A549 (cell line): ENCODE results near the gene SOCS7. TPM values are rescaled to one million over a fixed set of nuclear protein-coding genes. Genes with fewer than 3 reads are reported as not detected.

Experiments
- ATAC-seq, 2 experiments: fragments of 200-7000 bp in 1 of 2; fragments of >200 bp in 1 of 2; cut with Nextera tagmentation in 1 of 2; cut with Tn5 transposase in 1 of 2; 3 replicates each; pipeline versions ENCODE4 v1.8.0 to v1.9.1; 2018 to 2020; ENCODE audit warnings: mild to moderate bottlenecking in 1 of 2, moderate library complexity in 1 of 2
- CTCF ChIA-PET: fragments of 300-600 bp; sonication (Branson Sonifier 250); formaldehyde crosslinking; extraction: SDS; loops from one replicate; lab custom pipeline; 2021; ENCODE audit warnings: antibody characterized with exemption, inconsistent platforms; lab: Yijun Ruan, JAX
- POLR2A ChIA-PET: fragments of 350-600 bp; formaldehyde crosslinking; extraction: SDS; loops from one replicate; lab custom pipeline; 2021; ENCODE audit warnings: antibody characterized with exemption, inconsistent platforms; lab: Yijun Ruan, JAX
- DNase-seq, 2 experiments: peaks; one replicate each; pipeline versions ENCODE4 v3.0.0 to v3.0.0-alpha.2; 2011 to 2016; ENCODE audit warnings: low read depth in 1 of 2, low spot score in 1 of 2
- FAIRE-seq: peaks from 2 replicates; lab custom pipeline; 2011; peaks lifted over from hg19 to GRCh38; lab: Jason Lieb, UNC
- H3K27ac ChIP-seq, 2 experiments: fragments of >200 bp; sonication (Bioruptor Twin); formaldehyde crosslinking; 3 replicates each; pipeline ENCODE4 v1.5.1; 2016 to 2017
- H3K4me1 ChIP-seq: fragments of >200 bp; sonication (Bioruptor Twin); formaldehyde crosslinking; 3 replicates; pipeline ENCODE4 v1.6.1; 2016
- H3K4me2 ChIP-seq: fragments of >200 bp; sonication (Bioruptor Twin); formaldehyde crosslinking; 3 replicates; pipeline ENCODE4 v1.6.1; 2016
- H3K4me3 ChIP-seq: fragments of >200 bp; sonication (Bioruptor Twin); formaldehyde crosslinking; 3 replicates; pipeline ENCODE4 v1.5.1; 2016
- H3K9me3 ChIP-seq: fragments of >200 bp; sonication (Bioruptor Twin); formaldehyde crosslinking; 3 replicates; pipeline ENCODE4 v1.6.1; 2016
- ATOH8 ChIP-seq: fragments of 250-450 bp; sonication (Bioruptor Pico); IDR thresholded peaks from 2 replicates; pipeline ENCODE4 v1.5.0; 2020; ENCODE audit warnings: low read depth, mild to moderate bottlenecking, moderate library complexity
- CBX2 ChIP-seq: fragments of 200-600 bp; sonication (generic); IDR thresholded peaks from 2 replicates; pipeline ENCODE4 v1.6.1; 2016; ENCODE audit warnings: low read depth, mild to moderate bottlenecking, borderline replicate concordance
- CHD2 ChIP-seq: fragments of 150-350 bp; IDR thresholded peaks from 2 replicates; pipeline ENCODE4 v1.6.1; 2014; ENCODE audit warnings: low read length; ENCODE audit not compliant: partially characterized antibody
- FOSL2 ChIP-seq, 2 experiments: fragments of 450-650 bp in 1 of 2; fragments of >200 bp in 1 of 2; sonication (Bioruptor Twin) in 1 of 2; formaldehyde crosslinking; IDR thresholded peaks; 2 replicates each; pipeline versions ENCODE4 v1.5.0 to v1.6.1; 2016 to 2020; ENCODE audit warnings: mild to moderate bottlenecking in 1 of 2, moderate library complexity in 1 of 2
- GATA3 ChIP-seq: IDR thresholded peaks from 2 replicates; pipeline ENCODE4 v1.6.1; 2012; ENCODE audit warnings: borderline replicate concordance
- HOXB5 ChIP-seq: fragments of 250-450 bp; sonication (Bioruptor Pico); IDR thresholded peaks from 2 replicates; pipeline ENCODE4 v1.5.0; 2020; ENCODE audit warnings: mild to moderate bottlenecking, moderate library complexity
- JUN ChIP-seq, 2 experiments: fragments of >200 bp; sonication (Bioruptor Twin); formaldehyde crosslinking; IDR thresholded peaks; 2 replicates in 1 of 2; 3 replicates in 1 of 2; pipeline ENCODE4 v1.6.1; 2016 to 2017
- JUNB ChIP-seq: fragments of >200 bp; sonication (Bioruptor Twin); formaldehyde crosslinking; IDR thresholded peaks from 2 replicates; pipeline ENCODE4 v1.6.1; 2016
- NPAS2 ChIP-seq: fragments of 250-450 bp; sonication (Bioruptor Pico); IDR thresholded peaks from 2 replicates; pipeline ENCODE4 v1.8.0; 2022; ENCODE audit warnings: mild to moderate bottlenecking, moderate library complexity, borderline replicate concordance
- POLR2A ChIP-seq: IDR thresholded peaks from 2 replicates; pipeline ENCODE4 v1.6.1; 2012; ENCODE audit warnings: mild to moderate bottlenecking, low read length
- RNF2 ChIP-seq: fragments of 200-600 bp; sonication (generic); IDR thresholded peaks from 2 replicates; pipeline ENCODE4 v1.6.1; 2016; ENCODE audit warnings: low read depth, mild to moderate bottlenecking, antibody characterized with exemption, moderate library complexity, borderline replicate concordance
- SMC3 ChIP-seq: fragments of >200 bp; sonication (Bioruptor Twin); formaldehyde crosslinking; IDR thresholded peaks from 3 replicates; pipeline ENCODE4 v1.6.1; 2018; ENCODE audit warnings: inconsistent platforms
- WGBS: methylation state at CpG from one replicate; pipeline ENCODE4 v1.1.6; 2017; ENCODE audit errors: missing lambda C conversion rate; 5-methylcytosine and 5-hydroxymethylcytosine counted together
- polyA plus RNA-seq, 4 experiments: library from polyadenylated mRNA; depleted of rRNA in 3 of 4; stranded (reverse); fragments of >200 nt; fragmentation: RNase III in 1 of 4; extraction: RNeasy Plus Mini Kit Qiagen cat#74134 plus additional on column Dnase treatment in 1 of 4; gene quantifications; 2 replicates in 3 of 4; 3 replicates in 1 of 4; pipeline ENCODE4 v1.2.3, GENCODE V29; 2011 to 2017
- TF ChIP-seq, protein P1 (sequence below): fragments of >200 bp; sonication (Bioruptor Twin); formaldehyde crosslinking; IDR thresholded peaks from 3 replicates; pipeline ENCODE4 v1.5.1; 2016
- TF ChIP-seq, protein P2 (sequence below): fragments of >200 bp; sonication (Bioruptor Twin); formaldehyde crosslinking; IDR thresholded peaks from 3 replicates; pipeline ENCODE4 v1.6.1; 2016
- TF ChIP-seq, protein P3 (sequence below): IDR thresholded peaks from 2 replicates; pipeline ENCODE4 v1.6.1; 2012; ENCODE audit warnings: low read depth, borderline replicate concordance
- TF ChIP-seq, protein P4 (sequence below): IDR thresholded peaks from 2 replicates; pipeline ENCODE4 v1.6.1; 2012
- TF ChIP-seq, protein P5 (sequence below): fragments of >200 bp; sonication (Bioruptor Twin); formaldehyde crosslinking; IDR thresholded peaks from 2 replicates; pipeline ENCODE4 v1.6.1; 2016
- TF ChIP-seq, protein P6 (sequence below): IDR thresholded peaks from 2 replicates; pipeline ENCODE4 v1.6.1; 2012

SOCS7 gene
- polyA plus RNA-seq, 2 of the 4 experiments (the other 2 are of a cell fraction) = 14.4 to 20.6 TPM

GRCh38 chr17:38428112-38428642 lies 76.5 kb downstream of the SOCS7 start, which contains the start of gene ARHGAP23:
TSS of gene ARHGAP23 (plus strand) at chr17:38428464. CDS start at chr17:38428486, 22 bp downstream.
- DNase-seq (peak; percentile 57 to 60), ATAC-seq (peak; percentile 62 to 64), FAIRE-seq (no peak)
- TF ChIP-seq, protein P1, sequence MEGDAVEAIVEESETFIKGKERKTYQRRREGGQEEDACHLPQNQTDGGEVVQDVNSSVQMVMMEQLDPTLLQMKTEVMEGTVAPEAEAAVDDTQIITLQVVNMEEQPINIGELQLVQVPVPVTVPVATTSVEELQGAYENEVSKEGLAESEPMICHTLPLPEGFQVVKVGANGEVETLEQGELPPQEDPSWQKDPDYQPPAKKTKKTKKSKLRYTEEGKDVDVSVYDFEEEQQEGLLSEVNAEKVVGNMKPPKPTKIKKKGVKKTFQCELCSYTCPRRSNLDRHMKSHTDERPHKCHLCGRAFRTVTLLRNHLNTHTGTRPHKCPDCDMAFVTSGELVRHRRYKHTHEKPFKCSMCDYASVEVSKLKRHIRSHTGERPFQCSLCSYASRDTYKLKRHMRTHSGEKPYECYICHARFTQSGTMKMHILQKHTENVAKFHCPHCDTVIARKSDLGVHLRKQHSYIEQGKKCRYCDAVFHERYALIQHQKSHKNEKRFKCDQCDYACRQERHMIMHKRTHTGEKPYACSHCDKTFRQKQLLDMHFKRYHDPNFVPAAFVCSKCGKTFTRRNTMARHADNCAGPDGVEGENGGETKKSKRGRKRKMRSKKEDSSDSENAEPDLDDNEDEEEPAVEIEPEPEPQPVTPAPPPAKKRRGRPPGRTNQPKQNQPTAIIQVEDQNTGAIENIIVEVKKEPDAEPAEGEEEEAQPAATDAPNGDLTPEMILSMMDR = no peak
- TF ChIP-seq ATOH8 (CRISPR knock-in tag) (no peak), SMC3 (0 out of 3 replicates have a peak, but pooled peaks have one; percentile 4), HOXB5 (CRISPR knock-in tag) (no peak), CHD2 (no peak), NPAS2 (CRISPR knock-in tag) (no peak), POLR2A (peak; percentile 40)
- TF ChIP-seq, protein P2, sequence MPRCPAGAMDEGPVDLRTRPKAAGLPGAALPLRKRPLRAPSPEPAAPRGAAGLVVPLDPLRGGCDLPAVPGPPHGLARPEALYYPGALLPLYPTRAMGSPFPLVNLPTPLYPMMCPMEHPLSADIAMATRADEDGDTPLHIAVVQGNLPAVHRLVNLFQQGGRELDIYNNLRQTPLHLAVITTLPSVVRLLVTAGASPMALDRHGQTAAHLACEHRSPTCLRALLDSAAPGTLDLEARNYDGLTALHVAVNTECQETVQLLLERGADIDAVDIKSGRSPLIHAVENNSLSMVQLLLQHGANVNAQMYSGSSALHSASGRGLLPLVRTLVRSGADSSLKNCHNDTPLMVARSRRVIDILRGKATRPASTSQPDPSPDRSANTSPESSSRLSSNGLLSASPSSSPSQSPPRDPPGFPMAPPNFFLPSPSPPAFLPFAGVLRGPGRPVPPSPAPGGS = 0 out of 3 replicates have a peak, but pooled peaks have one; percentile 24
- TF ChIP-seq, protein P3, sequence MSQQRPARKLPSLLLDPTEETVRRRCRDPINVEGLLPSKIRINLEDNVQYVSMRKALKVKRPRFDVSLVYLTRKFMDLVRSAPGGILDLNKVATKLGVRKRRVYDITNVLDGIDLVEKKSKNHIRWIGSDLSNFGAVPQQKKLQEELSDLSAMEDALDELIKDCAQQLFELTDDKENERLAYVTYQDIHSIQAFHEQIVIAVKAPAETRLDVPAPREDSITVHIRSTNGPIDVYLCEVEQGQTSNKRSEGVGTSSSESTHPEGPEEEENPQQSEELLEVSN = no peak
- POLR2A ChIA-PET = interaction anchor here (0.5 to 0.9 kb wide), 3 partner anchors 39 to 79 kb away, joined by 3 read pairs; no protein-coding TSS in a partner anchor
- H3K4me3 ChIP-seq = peak within 1 kb of the TSS; percentile 90
- H3K4me1 ChIP-seq = peaks cover 29% of the 10 kb centered on the region
- H3K9me3 ChIP-seq = no peaks in the 10 kb centered on the region
- WGBS = 0% methylated on average over 2 of the region's 46 CpGs
- CTCF ChIA-PET = interaction anchor here (0.7 to 9.3 kb wide), 9 partner anchors 9 to 240 kb away, joined by 3 to 80 read pairs (median 5); no protein-coding TSS in a partner anchor
- H3K27ac ChIP-seq = peak within 1 kb of the TSS; percentile 77 to 95
- H3K4me2 ChIP-seq = peak within 1 kb of the TSS; percentile 88

DNA sequence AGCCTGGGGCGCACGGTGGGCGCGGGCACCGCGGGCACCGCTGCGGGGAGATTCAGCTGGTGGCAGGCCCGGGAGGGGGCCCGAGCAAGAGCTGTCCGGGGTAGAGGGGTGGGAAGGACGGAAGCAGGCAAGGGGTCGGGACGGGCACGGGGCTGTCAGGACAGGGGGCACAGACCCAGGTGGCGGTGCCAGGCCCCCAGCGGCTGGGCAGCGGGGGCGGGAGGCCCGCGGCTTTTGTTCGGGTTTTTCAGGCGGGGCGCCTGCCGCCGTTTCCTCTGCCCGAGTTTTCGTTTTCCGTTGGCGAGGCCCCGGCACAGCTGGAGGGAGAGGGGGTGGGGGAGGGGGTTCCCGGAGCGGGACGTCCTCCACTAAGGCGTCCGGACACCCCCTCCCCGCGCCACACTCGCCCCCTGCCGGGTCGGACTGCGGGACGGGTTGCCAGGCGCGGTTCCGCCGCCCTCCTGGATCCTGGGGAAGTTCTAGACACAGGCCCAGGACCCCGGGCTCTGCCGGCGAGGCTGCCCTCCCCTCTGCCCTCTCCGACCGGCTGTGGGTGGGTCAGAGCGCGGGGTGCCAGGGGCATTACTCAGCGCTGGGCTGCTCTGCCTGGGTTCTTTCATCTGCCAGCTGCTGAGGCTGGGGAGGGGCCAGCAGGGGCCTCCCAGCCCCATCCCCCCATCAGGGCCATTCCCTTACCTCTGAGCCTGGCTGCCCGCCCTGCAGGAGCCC lies 77.2 kb downstream of the SOCS7 start:
- no peaks in the 10 kb centered on the region for H3K9me3 ChIP-seq
- WGBS = 0% methylated on average over 13 of the region's 56 CpGs
- ChIA-PET CTCF (interaction anchor here (0.7 to 9.3 kb wide), 12 partner anchors 8 to 239 kb away, joined by 3 to 80 read pairs (median 4); no protein-coding TSS in a partner anchor), POLR2A (interaction anchor here (0.5 to 0.9 kb wide), 2 partner anchors 51 to 79 kb away, joined by 3 read pairs; no protein-coding TSS in a partner anchor)
- H3K27ac ChIP-seq = peak overlapping the region; percentile 77 to 95
- DNase-seq (peak in 1 of 2 experiments; percentile 67), ATAC-seq (peak; percentile 68 to 84), FAIRE-seq (no peak)
- TF ChIP-seq FOSL2 (IDR thresholded peaks at IDR 0.05) (no peak), FOSL2 (CRISPR knock-in tag; IDR thresholded peaks at IDR 0.05) (peak; percentile 56), CBX2 (no peak), JUNB (0 out of 2 replicates have a peak, but pooled peaks have one; percentile 17), JUN (IDR thresholded peaks at IDR 0.05) (peak in 1 of 2 experiments; percentile 50; a peak in 1 of 5 replicates), HOXB5 (CRISPR knock-in tag) (no peak), GATA3 (0 out of 2 replicates have a peak, but pooled peaks have one; percentile 9), RNF2 (peak; percentile 48; the same call in 1 of the 2 replicates), NPAS2 (CRISPR knock-in tag) (no peak)
- TF ChIP-seq, protein P4, sequence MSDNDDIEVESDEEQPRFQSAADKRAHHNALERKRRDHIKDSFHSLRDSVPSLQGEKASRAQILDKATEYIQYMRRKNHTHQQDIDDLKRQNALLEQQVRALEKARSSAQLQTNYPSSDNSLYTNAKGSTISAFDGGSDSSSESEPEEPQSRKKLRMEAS = 0 out of 2 replicates have a peak, but pooled peaks have one; percentile 12
- TF ChIP-seq, protein P5, sequence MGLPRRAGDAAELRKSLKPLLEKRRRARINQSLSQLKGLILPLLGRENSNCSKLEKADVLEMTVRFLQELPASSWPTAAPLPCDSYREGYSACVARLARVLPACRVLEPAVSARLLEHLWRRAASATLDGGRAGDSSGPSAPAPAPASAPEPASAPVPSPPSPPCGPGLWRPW = no peak
- TF ChIP-seq, protein P6, sequence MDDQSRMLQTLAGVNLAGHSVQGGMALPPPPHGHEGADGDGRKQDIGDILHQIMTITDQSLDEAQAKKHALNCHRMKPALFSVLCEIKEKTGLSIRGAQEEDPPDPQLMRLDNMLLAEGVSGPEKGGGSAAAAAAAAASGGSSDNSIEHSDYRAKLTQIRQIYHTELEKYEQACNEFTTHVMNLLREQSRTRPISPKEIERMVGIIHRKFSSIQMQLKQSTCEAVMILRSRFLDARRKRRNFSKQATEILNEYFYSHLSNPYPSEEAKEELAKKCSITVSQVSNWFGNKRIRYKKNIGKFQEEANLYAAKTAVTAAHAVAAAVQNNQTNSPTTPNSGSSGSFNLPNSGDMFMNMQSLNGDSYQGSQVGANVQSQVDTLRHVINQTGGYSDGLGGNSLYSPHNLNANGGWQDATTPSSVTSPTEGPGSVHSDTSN = peak; percentile 48; the same call in 1 of the 2 replicates
- H3K4me2 ChIP-seq = peak overlapping the region; percentile 88
- peaks cover 29% of the 10 kb centered on the region for H3K4me1 ChIP-seq
- peak overlapping the region; percentile 90 for H3K4me3 ChIP-seq
